BLaER1 treated with 17β-estradiol and CSF1 and Interleukin-3, amounts not matched to agents 10 nM and 100 nM (cell line): ENCODE measurements around the gene GAL3ST3.
"Not testable (repeated sequence)": the region's sequence is repeated elsewhere in the genome, so short reads cannot be mapped to it uniquely, and the experiment has no call there.

Source experiments
- H3K27ac ChIP-seq, 11 experiments: shearing (Covaris generic); formaldehyde crosslinking; 2 replicates each; pipeline ENCODE4 v1.8.1; 2022
- H3K27me3 ChIP-seq, 11 experiments: shearing (Covaris generic); formaldehyde crosslinking; 2 replicates each; pipeline ENCODE4 v1.8.1; 2022
- H3K36me3 ChIP-seq, 11 experiments: shearing (Covaris generic); formaldehyde crosslinking; 2 replicates each; pipeline ENCODE4 v1.8.1; 2022
- H3K4me1 ChIP-seq, 10 experiments: shearing (Covaris generic); formaldehyde crosslinking; 2 replicates each; pipeline ENCODE4 v1.8.1; 2022
- H3K4me2 ChIP-seq, 11 experiments: shearing (Covaris generic); formaldehyde crosslinking; 2 replicates each; pipeline ENCODE4 v1.8.1; 2022
- H3K4me3 ChIP-seq, 10 experiments: shearing (Covaris generic); formaldehyde crosslinking; 2 replicates each; pipeline ENCODE4 v1.8.1; 2022
- H3K9ac ChIP-seq, 11 experiments: shearing (Covaris generic); formaldehyde crosslinking; 2 replicates each; pipeline ENCODE4 v1.8.1; 2022
- H3K9me3 ChIP-seq, 11 experiments: shearing (Covaris generic); formaldehyde crosslinking; replicated peaks in 1 of 11; 2 replicates each; pipeline ENCODE4 v1.8.1; 2022
- H4K20me1 ChIP-seq, 11 experiments: shearing (Covaris generic); formaldehyde crosslinking; 2 replicates each; pipeline ENCODE4 v1.8.1; 2022
- Cebpa-rat ChIP-seq, 11 experiments: shearing (Covaris generic); IDR thresholded peaks; 2 replicates each; pipeline ENCODE4 v1.8.1; 2022

Gene GAL3ST3, protein sequence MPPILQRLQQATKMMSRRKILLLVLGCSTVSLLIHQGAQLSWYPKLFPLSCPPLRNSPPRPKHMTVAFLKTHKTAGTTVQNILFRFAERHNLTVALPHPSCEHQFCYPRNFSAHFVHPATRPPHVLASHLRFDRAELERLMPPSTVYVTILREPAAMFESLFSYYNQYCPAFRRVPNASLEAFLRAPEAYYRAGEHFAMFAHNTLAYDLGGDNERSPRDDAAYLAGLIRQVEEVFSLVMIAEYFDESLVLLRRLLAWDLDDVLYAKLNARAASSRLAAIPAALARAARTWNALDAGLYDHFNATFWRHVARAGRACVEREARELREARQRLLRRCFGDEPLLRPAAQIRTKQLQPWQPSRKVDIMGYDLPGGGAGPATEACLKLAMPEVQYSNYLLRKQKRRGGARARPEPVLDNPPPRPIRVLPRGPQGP

DNA sequence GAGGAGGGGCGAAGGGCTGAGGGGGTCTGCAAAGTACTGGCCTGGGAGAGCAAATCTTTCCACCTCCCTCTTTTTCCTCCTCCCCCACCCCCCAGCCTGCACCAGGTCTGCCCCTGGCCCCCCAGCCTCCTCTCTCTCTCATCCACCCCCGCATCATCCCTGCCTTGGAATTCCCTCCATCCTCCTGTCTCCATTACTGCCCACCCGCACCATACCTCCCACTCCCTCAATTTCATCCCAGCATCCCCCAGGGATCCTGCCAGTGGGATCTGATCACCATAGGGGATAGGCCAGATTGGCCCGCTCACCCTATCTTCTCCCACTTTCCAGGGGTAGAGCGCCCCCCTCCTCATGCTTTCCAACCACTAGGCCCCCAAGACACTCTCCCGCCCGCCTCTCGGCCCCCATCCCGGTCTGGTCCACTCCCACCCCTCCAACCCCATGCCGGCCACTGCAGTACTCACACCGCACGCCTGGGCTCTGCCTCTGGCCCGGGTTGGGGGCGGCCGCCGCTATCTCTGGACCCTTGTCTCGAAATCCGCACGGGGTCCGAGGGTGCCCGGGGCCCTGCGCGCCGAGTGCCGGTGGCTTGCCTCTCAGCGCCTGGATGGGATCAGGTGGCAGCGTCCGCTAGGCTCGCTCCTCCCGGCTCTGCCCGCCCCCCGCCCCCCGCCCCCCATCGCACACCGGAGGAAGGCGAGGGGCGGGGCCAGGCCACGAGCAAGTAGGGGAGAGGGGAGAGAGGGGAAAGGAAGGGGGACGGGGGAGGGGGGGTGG is at the start of gene GAL3ST3:
Gene GAL3ST3, minus strand, starts transcription at position 615 of the 777 bp plus-strand sequence. CDS start 3,746 bp downstream, outside the sequence.
- H3K4me1 ChIP-seq, result peaks cover 25 to 50% (median 44%) of the 10 kb centered on the region in 10 experiments
- H4K20me1 ChIP-seq, result peaks cover 0 to 14% (median 0%) of the 10 kb centered on the region in 11 experiments; a peak in 7 of 22 replicates
- TF ChIP-seq Cebpa-rat (IDR thresholded peaks at IDR 0.05), result no peak
- no peak within 1 kb of the TSS; a peak in 1 of 20 replicates for H3K4me3 ChIP-seq
- no peaks in the 10 kb centered on the region; a peak in 2 of 22 replicates for H3K27me3 ChIP-seq
- peak within 1 kb of the TSS in 10 of 11 experiments; percentile 38 to 99 (median 88); a peak in 17 of 22 replicates for H3K4me2 ChIP-seq
- peak within 1 kb of the TSS in 3 of 11 experiments; percentile 29 to 46 (median 35); a peak in 5 of 22 replicates for H3K9ac ChIP-seq
- H3K27ac ChIP-seq, result no peak within 1 kb of the TSS
- peaks cover 6 to 9% (median 7%) of the 10 kb centered on the region in 11 experiments; a peak in 19 of 22 replicates for H3K36me3 ChIP-seq
- H3K9me3 ChIP-seq, result no peaks in the 10 kb centered on the region

DNA sequence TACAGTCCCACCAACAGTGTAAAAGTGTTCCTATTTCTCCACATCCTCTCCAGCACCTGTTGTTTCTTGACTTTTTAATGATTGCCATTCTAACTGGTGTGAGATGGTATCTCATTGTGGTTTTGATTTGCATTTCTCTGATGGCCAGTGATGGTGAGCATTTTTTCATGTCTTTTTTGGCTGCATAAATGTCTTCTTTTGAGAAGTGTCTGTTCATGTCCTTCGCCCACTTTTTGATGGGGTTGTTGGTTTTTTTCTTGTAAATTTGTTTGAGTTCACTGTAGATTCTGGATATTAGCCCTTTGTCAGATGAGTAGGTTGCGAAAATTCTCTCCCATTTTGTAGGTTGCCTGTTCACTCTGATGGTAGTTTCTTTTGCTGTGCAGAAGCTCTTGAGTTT is 43.2 kb upstream of the GAL3ST3 start:
- Histone ChIP-seq H4K20me1 (peaks cover 0 to 27% (median 6%) of the 10 kb centered on the region in 11 experiments; a peak in 9 of 22 replicates), H3K4me1 (peaks cover 0 to 15% (median 11%) of the 10 kb centered on the region in 10 experiments; a peak in 14 of 20 replicates), H3K9me3 (peaks cover 0 to 22% (median 13%) of the 10 kb centered on the region in 11 experiments; a peak in 19 of 22 replicates), H3K36me3 (peaks cover 0 to 23% (median 11%) of the 10 kb centered on the region in 11 experiments; a peak in 12 of 22 replicates)
- H3K27me3 ChIP-seq, H3K9ac ChIP-seq, H3K4me2 ChIP-seq, H3K4me3 ChIP-seq, H3K27ac ChIP-seq: not testable (repeated sequence)

DNA sequence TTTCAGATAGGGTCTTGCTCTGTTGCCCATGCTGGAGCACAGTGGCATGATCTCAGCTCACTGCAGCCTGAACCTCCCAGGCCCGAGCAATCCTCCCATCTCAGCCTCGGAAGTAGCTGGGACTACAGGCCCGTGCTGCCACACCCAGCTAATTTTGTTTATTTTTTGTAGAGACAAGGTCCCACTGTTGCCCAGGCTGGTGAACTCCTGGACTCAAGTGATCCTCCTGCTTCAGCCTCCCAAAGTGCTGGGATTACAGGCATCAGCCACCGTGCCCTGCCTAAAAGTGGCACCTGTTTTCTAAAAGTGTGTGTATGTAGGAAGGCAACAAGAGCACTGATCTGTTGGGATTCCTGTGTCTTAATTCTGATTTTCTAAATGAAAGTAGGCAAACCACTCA is 41.3 kb upstream of the GAL3ST3 start:
- Histone ChIP-seq H3K9me3 (peaks cover 0 to 22% (median 13%) of the 10 kb centered on the region in 11 experiments; a peak in 19 of 22 replicates), H3K4me2 (no peak overlapping the region), H3K27me3 (no peaks in the 10 kb centered on the region), H3K36me3 (peaks cover 0 to 23% (median 11%) of the 10 kb centered on the region in 11 experiments; a peak in 12 of 22 replicates), H3K4me3 (no peak overlapping the region), H3K4me1 (peaks cover 0 to 24% (median 13%) of the 10 kb centered on the region in 10 experiments; a peak in 14 of 20 replicates), H3K9ac (no peak overlapping the region), H4K20me1 (peaks cover 0 to 33% (median 7%) of the 10 kb centered on the region in 11 experiments; a peak in 7 of 22 replicates), H3K27ac (no peak overlapping the region)
- no peak for TF ChIP-seq Cebpa-rat (IDR thresholded peaks at IDR 0.05)

DNA sequence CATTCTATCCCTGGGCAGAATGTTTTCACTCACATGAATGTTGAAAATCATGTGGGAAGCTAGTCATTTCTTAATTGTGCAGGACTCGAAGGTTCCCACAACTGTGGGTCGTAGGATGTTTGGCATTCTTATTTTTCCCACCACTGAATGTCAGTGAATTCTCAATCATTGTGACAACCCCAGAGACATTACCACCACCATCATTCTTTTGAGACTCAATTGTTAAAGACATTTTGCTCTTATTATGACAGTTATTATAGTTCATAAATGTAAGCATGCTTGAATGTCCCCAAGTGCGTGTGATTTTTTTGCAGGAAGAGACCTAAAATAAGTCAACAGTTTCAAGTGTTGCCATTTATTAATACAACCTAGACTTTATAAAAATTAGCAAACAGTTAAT is 40.1 kb upstream of the GAL3ST3 start:
- Histone ChIP-seq H3K4me1 (peaks cover 0 to 36% (median 17%) of the 10 kb centered on the region in 10 experiments; a peak in 16 of 20 replicates), H3K27ac (no peak overlapping the region), H3K4me2 (no peak overlapping the region), H3K27me3 (no peaks in the 10 kb centered on the region), H4K20me1 (peaks cover 0 to 45% (median 8%) of the 10 kb centered on the region in 11 experiments; a peak in 9 of 22 replicates), H3K9me3 (peaks cover 0 to 22% (median 13%) of the 10 kb centered on the region in 11 experiments; a peak in 19 of 22 replicates), H3K4me3 (no peak overlapping the region), H3K9ac (no peak overlapping the region), H3K36me3 (peaks cover 0 to 23% (median 11%) of the 10 kb centered on the region in 11 experiments; a peak in 12 of 22 replicates)
- TF ChIP-seq Cebpa-rat (IDR thresholded peaks at IDR 0.05), result no peak

DNA sequence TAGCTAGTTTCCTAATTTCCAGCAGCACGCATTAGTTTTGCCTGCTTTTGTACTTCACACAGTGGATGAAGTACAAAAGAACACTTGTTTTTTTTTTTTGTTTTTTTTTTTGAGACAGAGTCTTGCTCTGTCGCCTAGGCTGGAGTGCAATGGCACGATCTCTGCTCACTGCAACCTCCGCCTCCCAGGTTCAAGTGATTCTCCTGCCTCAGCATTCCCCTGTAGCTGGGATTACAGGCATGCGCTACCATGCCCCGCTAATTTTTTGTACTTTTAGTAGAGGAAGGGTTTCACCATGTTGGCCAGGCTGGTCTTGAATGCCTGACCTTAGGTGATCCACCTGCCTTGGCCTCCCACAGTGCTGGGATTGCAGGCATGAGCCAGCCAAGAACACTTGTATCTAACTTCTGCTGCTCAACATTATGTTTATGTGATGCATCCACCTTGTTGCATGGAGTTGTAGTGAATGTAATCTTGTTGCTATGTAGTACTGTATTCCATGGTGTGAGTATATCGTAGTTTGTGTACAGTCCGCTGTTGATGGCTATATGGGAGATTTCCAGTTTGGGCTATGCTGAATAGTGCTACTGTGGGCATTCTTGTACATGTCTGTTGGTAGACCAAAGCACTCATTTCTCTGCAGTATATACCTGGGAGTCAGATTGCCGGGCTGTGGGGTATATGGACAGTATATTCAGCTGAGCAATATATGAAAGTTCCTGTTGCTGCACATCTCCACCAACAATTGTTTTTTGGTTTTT is 38.4 kb upstream of the GAL3ST3 start:
- Histone ChIP-seq H3K4me2 (peak overlapping the region in 7 of 11 experiments; percentile 1 to 74 (median 64); a peak in 13 of 22 replicates), H3K36me3 (peaks cover 0 to 23% (median 11%) of the 10 kb centered on the region in 11 experiments; a peak in 12 of 22 replicates), H3K9me3 (peaks cover 0 to 22% (median 13%) of the 10 kb centered on the region in 11 experiments; a peak in 19 of 22 replicates), H3K27me3 (no peaks in the 10 kb centered on the region), H3K4me3 (no peak overlapping the region), H4K20me1 (peaks cover 0 to 56% (median 13%) of the 10 kb centered on the region in 11 experiments; a peak in 10 of 22 replicates), H3K9ac (no peak overlapping the region), H3K4me1 (peaks cover 17 to 53% (median 34%) of the 10 kb centered on the region in 10 experiments), H3K27ac (no peak overlapping the region)
- TF ChIP-seq Cebpa-rat (IDR thresholded peaks at IDR 0.05), result no peak

DNA sequence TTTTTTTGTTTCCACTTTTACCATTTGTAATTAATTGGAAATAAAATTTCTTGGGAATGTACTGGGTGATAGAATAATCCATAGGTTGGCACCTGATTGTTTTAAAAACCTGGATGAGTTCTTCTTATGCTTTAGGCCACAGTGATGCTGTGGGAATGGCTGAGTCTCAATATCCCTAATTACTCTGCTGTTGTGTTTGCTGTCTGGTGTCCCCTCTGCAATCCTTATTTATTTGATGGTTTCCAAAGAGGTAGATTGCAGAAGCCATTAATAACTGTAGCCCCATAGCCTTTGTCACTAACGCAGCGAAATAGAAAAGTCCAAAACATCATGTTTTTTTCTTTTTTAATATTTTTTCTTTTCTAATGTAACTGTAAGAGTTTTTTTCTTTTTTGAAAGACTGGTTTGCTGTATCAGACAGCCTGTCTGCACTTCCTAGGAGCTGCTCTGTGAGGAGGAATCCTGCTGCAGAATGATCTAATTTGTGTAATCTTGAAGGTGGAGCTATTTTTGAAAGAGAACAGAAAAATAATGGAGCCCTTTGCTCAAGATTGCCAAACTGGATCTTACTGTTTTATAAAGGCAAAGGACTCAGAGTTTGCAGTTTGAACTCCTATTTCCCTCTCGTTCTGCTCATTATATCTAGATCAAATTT is 36.0 kb upstream of the GAL3ST3 start:
- Histone ChIP-seq H3K9ac (peak overlapping the region in 1 of 11 experiments; percentile 38; a peak in 2 of 22 replicates), H3K4me2 (peak overlapping the region in 2 of 11 experiments; percentile 2 to 90; a peak in 1 of 22 replicates), H4K20me1 (peaks cover 0 to 51% (median 13%) of the 10 kb centered on the region in 11 experiments; a peak in 10 of 22 replicates), H3K27me3 (no peaks in the 10 kb centered on the region), H3K9me3 (peaks cover 0 to 8% (median under 1%) of the 10 kb centered on the region in 11 experiments; a peak in 5 of 22 replicates), H3K4me3 (no peak overlapping the region), H3K4me1 (peaks cover 39 to 77% (median 58%) of the 10 kb centered on the region in 10 experiments), H3K36me3 (peaks cover 0 to 10% (median under 1%) of the 10 kb centered on the region in 11 experiments; a peak in 5 of 22 replicates), H3K27ac (no peak overlapping the region)
- TF ChIP-seq Cebpa-rat (IDR thresholded peaks at IDR 0.05), result no peak

DNA sequence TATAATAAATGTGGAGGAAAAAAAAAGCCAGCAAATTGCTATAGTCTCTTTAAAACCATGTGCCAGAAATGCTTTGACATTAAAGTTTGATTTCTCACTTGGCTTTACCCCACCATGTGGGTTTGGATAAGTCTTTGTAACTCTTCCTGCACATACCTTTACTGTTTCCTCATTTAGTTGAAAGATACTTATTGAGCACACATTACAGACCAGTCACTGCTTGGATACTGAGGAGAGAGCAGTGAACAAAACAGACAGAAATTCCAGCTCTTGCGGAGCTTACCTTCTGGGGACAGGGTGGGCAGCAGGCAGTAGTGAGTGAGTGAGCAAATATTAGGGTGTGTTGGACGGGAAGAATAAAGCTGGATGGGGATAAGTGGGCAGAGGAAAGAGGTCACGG is 34.8 kb upstream of the GAL3ST3 start:
- Histone ChIP-seq H3K4me2 (peak overlapping the region in 9 of 11 experiments; percentile 71 to 90 (median 82); a peak in 20 of 22 replicates), H3K36me3 (peaks cover 0 to 8% (median 0%) of the 10 kb centered on the region in 11 experiments; a peak in 2 of 22 replicates), H3K9me3 (no peaks in the 10 kb centered on the region), H3K4me3 (no peak overlapping the region), H3K9ac (no peak overlapping the region), H3K4me1 (peaks cover 51 to 78% (median 66%) of the 10 kb centered on the region in 10 experiments), H3K27ac (peak overlapping the region in 5 of 11 experiments; percentile 2 to 38 (median 20); a peak in 3 of 22 replicates), H4K20me1 (peaks cover 0 to 54% (median 13%) of the 10 kb centered on the region in 11 experiments; a peak in 10 of 22 replicates), H3K27me3 (no peaks in the 10 kb centered on the region)
- TF ChIP-seq Cebpa-rat (IDR thresholded peaks at IDR 0.05), result no peak
